Inflammatory macrophage (primary cell): ENCODE measurements around the gene ZNF280D.
"Not testable (repeated sequence)": the region's sequence is repeated elsewhere in the genome, so short reads cannot be mapped to it uniquely, and the experiment has no call there.

Experiments
- DNase-seq, 2 donors: peaks; one replicate each; pipeline ENCODE4 v3.0.0-alpha.2; 2020 to 2022

The ZNF280D gene

DNA sequence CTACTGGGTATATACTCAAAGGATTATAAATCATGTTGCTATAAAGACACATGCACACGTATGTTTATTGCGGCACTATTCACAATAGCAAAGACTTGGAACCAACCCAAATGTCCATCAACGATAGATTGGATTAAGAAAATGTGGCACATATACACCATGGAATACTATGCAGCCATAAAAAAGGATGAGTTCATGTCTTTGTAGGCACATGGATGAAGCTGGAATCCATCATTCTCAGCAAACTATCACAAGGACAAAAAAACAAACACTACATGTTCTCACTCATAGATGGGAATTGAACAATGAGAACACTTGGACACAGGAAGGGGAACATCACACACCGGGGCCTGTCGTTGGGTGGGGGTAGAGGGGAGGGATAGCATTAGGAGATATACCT, 23.8 kb downstream of the ZNF280D start:
- DNase-seq: not testable (repeated sequence)

DNA sequence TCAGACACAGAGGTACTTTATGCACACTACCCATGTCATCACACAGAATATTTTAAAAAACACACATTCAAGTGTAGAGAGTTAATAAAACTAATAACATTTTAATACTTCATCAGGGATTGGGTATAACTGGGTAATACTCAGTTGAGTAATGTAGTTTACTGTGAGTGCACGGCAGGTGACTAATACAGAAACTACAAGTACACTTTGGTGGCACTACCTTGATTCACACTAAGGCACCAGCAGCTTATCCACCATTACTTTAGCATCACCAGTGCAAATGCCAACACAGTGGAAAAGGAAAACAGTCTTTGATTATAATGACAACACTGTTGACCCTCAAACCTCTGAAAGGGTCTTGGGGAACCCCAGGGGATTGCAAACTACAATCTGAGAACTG, 33.6 kb downstream of the ZNF280D start:
- no peak for DNase-seq

GRCh38 chr15:56698270-56698669, 35.0 kb downstream of the ZNF280D start:
- no peak for DNase-seq

- DNase-seq: no peak
Observed at GRCh38 chr15:56693761-56694160, 39.5 kb downstream of the ZNF280D start.

DNA sequence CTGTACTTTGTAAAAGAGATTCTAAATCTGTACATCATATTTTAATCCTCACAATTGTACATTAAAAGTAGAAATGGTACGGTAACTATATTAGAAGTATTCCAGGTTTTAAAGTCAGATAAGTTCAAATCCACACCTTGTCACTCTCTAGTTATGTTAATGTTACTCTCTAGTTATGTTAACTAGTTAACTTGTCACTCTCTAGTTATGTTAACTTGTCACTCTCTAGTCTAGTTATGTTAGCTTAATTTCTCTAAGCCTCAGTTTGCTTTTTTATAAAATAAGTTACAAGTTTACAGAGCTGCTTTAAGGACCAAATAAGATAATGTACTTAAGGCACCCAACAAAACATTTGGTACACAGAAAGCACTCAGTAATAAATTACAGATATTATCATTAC, 42.6 kb downstream of the ZNF280D start:
- DNase-seq: no peak

DNA sequence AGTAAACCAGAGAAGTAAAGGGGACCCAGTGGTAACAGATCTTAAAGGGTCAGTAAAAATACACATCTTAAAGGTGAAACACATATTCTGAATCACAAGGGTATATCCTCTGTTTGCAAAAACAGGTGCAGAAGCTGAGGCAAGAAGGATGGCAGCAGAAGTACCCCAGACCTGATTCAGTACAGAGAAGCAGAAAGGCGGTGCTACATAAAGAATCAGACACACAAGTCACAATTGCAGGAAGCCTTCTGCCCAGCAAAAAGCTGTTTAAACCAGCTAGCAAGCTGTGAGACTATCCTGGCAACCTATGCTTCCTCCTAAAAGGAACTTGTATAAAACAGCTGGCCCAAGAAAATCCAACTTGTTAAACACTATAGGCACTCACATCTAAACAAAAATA, 49.4 kb downstream of the ZNF280D start:
- no peak for DNase-seq

DNA sequence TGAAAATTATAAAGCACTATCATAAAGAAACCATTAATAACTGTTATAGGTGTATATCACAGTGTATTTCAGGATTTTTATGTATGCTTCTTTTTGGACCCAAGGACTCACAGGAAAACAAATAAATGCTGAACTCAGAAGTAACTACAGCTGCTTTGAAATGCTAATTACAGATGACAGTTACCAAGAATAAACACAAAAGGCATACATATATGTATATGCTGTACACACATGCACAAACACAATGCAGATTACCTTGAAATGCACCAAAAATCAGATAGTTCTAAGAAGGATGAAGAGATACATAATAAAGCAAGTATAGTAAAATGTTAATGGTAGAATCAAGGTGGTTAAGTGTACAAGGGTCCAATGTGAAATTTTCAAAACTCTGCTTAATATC, 52.2 kb downstream of the ZNF280D start:
- DNase-seq: no peak

GRCh38 chr15:56679225-56679624, 54.1 kb downstream of the ZNF280D start:
- no peak for DNase-seq

DNA sequence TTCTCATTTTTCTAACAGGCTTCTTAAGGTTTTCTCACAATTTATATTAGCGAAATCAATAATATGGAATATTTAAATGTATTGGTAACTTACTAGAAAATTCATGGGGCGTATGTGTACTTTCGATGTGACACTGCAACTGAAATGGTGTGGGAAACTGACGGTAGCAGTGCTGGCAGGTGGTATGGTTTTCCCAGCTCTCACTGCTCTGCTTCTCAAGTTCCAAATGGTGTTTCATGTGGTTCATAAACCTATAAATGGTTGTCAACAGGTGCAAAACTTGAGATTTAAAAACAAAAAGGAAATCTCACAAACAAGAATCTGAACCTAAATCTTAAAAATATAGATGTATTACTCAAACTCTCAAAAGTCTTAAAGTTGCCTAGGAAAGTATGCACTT, 54.7 kb downstream of the ZNF280D start:
- DNase-seq: no peak

DNA sequence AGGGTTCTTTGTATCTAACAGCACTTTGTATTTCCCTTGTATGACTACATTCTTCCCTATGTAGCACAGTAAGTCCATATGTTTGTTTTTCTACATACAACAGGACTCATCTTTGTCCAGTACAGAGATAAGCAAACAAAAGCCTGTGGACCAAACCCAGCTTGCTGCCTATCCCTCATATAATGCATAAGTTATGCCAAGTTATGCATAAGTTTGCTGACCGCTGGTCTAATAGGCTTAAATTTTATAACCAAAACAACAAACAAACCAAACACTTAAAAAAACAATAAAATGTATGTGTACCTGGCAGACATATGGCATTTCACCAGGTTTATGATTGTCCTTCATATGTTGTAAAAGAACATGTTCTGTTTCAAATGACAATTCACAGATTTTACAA, 56.0 kb downstream of the ZNF280D start:
- DNase-seq: no peak

DNA sequence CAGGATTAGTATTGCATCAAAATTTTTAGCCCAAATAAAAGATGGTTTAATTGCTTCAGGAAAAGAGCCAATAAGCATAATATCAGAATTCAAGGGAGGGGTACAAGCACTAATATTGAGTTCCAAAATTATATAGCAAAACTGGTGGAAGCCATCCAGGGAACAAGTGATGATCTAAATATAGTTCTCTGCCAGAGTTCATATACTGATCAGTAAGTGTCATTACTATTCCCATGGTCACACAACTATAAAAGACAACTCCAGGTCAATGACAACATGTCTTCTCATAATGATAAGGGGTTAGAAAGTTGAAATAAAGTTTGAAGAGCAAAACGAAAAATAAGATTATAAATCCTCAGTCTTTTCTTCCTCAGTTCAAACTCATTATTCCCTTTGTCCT, 57.4 kb downstream of the ZNF280D start:
- DNase-seq: no peak

- DNase-seq: no peak
Observed at GRCh38 chr15:56674857-56675256, 58.5 kb downstream of the ZNF280D start.

GRCh38 chr15:56672721-56673120, 60.6 kb downstream of the ZNF280D start:
- no peak for DNase-seq

DNA sequence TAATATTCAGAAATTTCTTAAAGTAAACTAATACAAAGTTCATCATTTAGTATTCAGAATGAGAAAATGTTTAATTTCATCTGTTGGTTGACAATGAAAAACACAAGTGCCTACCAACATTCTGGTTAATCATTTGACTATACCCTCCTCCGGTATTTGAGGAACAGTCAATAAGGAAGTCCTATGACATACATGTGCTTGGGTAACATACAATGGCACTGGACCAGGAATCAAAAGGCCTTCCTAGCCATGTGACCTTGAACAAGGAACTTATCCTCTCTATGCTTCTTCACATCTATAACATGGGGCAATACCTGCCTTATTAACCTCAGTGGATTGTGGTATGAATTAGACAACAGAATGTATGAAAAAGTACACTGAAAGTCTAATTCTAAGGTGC, 65.8 kb downstream of the ZNF280D start:
- peak; percentile 82 to 85 for DNase-seq

DNA sequence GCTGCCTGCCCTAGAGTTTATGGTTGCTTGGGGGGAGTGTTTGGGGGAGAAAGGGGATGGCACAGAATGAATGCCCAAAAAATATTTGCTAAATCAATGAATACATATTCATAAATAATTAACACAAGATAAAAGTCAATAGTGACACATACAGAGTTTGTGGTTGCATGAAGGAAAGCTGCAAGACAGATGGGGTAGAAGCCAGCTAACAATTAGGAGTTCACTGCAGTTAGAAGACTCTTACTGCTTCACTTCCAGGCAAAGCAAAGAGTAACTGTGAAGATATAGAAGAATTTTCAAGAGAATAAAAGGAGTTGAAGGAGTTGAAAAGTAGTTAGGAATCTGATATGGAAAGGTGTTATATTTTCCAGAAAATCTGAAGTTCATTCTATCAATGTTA, 72.4 kb downstream of the ZNF280D start:
- DNase-seq: no peak

DNA sequence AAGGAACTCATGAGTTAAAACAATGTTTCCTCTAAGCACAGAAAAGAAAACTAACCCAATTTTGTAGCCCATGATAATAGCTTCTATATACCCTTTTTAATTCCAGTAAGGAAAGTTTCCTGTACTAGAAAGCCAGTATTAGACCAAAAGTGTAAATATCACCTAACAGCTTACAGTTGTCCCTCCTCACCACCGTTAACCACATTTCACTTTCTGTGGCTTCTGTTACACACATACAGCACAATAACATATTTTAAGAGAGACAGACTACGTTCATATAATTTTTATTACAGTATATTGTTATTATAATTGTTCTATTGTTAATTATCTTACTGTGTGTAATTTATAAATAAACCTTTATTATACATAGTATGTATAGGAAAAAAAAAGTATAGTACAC, 74.1 kb downstream of the ZNF280D start:
- DNase-seq: no peak

DNA sequence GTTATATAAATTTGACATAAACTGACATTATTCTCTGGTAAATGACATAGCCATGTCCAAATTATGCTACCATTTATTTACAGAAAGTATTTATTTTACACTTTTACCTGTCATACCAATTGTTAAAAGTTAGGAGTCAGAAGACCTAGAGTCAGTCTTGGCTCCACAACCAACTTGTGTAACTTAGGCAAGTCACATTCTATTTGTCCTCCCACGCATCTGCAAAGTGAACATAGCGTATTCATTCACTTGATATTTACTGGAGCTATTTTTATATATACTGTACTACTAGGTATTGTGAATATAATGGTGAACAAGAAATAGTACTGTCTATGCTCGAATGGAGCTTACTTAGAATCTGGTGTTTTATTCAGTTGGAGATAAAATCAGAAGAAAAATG, 78.7 kb downstream of the ZNF280D start:
- DNase-seq: no peak

GRCh38 chr15:56654216-56654615, 79.1 kb downstream of the ZNF280D start:
- DNase-seq: no peak

DNA sequence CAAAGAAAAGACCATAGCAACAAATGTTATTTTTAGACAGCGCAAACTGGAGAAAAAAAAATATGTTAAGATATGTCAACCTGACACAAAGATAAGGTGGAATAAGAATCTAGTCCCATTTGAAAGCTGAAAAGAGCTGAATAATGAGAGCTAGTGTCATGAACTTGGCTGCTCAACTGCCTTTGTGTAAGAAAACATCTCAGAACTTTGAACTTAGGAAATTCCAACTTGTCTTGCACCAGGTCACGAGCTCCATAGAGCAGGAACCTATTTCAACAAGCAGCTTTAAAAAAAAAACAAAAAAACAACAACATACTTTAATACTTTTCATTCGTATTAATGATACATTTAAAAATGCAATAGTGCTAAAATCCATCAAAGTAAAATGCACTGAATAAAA, 79.5 kb downstream of the ZNF280D start:
- no peak for DNase-seq

DNA sequence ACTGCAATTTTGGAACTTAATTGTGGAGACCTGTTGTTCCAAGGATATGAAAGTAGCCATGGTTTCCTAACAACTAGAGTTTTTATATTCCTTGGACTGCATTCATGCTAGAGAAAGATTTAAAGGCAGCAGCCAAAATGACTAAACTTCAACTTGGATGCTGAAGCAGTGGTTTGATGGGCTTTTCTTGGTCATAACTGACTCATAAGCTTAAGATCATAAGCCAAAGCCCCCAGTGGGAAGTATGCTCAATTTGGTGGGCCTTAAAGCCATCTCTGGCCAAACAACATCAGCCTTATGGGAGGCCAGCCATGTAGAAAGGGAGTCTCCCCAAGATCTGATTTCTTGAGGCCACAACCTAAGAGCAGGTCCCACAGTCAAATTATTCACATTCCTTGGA, 80.2 kb downstream of the ZNF280D start:
- no peak for DNase-seq

DNA sequence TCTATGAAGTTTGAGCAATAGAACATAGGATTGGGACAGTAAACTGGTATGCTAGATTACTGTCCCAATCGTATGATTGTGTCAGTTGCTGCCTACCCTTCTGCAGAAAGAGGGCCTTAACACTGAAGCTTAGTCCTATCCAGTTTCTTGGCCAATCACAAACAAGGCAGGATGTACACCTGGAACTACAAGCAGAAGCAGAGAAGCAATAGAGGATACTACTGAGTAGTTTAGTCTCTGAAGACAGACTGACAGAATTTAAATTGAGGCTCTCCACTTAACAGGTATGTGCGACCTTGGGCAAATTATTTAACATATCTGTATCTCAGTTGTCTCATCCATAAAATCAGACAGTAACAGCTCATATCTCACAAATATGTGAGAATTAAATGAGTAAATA, 85.0 kb downstream of the ZNF280D start:
- no peak for DNase-seq

DNA sequence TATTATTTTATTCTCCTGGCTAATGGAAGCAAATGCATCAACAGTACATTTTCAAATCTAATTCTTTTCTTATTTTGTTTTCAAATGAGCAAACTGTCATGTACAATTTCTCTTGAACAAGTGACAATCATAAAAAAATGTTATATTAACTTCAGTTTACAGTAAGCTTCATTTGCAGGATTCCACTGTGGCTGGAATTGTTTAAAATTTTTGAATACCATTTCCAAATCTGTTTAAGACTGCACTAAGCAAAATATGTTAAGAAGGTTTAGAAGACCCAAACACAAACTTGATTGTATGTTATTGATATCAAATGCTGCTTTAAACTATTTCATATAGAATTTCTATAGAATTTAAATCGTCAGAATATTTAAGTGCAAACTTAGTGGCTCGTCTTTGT, 92.8 kb downstream of the ZNF280D start:
- DNase-seq: no peak

GRCh38 chr15:56640127-56640526, 93.2 kb downstream of the ZNF280D start:
- DNase-seq: no peak

DNA sequence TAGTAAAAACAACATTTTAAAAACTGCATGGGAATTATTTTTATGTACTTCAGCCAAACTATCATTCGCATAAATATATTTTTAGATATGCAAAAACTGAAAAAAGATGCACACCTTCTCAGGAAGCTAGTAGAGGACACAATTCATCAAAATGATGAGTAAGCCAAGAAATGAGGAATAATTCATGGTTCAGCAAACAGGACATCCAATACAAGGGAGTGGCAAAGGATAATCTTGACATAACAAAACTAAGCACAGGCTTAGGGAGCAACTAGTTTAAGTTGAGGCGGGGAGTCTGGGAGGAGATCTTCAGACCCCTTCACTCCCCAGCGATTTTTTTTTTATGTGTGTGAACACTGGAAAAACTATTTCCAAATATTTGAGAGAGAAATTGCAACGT, 93.7 kb downstream of the ZNF280D start:
- no peak for DNase-seq

GRCh38 chr15:56631765-56632164, 101.5 kb downstream of the ZNF280D start:
- DNase-seq: no peak

GRCh38 chr15:56628893-56629532, 104.3 kb downstream of the ZNF280D start:
- no peak for DNase-seq
